T-cell (primary cell): ENCODE results near the gene BID. TPM values are rescaled to one million over a fixed set of nuclear protein-coding genes. Genes with fewer than 3 reads are reported as not detected.

ENCODE experiments used
- ATAC-seq, 4 experiments: fragments of 200-7000 bp in 3 of 4; fragments of 150-1000 bp in 1 of 4; cut with Tn5 transposase; replicated peaks in 1 of 4; 1 replicate in 3 of 4; 2 replicates in 1 of 4; pipeline ENCODE4 v1.10.0; 2021; ENCODE audit warnings: moderate library complexity in 3 of 4, mild to moderate bottlenecking in 2 of 4, moderate number of reproducible peaks in 1 of 4
- CTCF ChIA-PET, 2 donors: fragments of 300-600 bp; sonication (Branson Sonifier 250); formaldehyde crosslinking; loops; one replicate each; lab custom pipeline; 2022; ENCODE audit warnings: antibody characterized with exemption in 2 of 2; lab: Charles Lee
- POLR2A ChIA-PET, 2 donors: fragments of 300-600 bp; sonication (Branson Sonifier 250); formaldehyde crosslinking; loops; one replicate each; lab custom pipeline; 2022; ENCODE audit warnings: antibody characterized with exemption in 2 of 2; lab: Charles Lee
- DNase-seq, 35 experiments: peaks; one replicate each; pipeline versions ENCODE4 v3.0.0 to v3.0.0-alpha.2; 2013 to 2023
- H3K27ac ChIP-seq: one replicate; pipeline ENCODE4 v1.5.1; 2013; ENCODE audit warnings: low read length
- H3K27me3 ChIP-seq, 2 experiments: replicated peaks in 1 of 2; 1 replicate in 1 of 2; 2 replicates in 1 of 2; pipeline versions ENCODE4 v1.6.1 to v1.7.0; 2013; ENCODE audit warnings: low read length in 1 of 2, mixed read lengths in 1 of 2; ENCODE audit not compliant: control insufficient read depth in 2 of 2, insufficient read depth in 2 of 2; ENCODE audit errors: extremely low read depth in 1 of 2
- H3K36me3 ChIP-seq, 2 donors: 1 replicate in 1 of 2; 2 replicates in 1 of 2; pipeline versions ENCODE4 v1.6.1 to v1.7.0; 2013; ENCODE audit warnings: low read length in 1 of 2; ENCODE audit not compliant: control insufficient read depth in 2 of 2, insufficient read depth in 1 of 2; ENCODE audit errors: extremely low read depth in 1 of 2
- H3K4me1 ChIP-seq, 2 experiments: 1 replicate in 1 of 2; 2 replicates in 1 of 2; pipeline versions ENCODE4 v1.6.1 to v1.7.0; 2013; ENCODE audit warnings: low read length in 2 of 2, mixed read lengths in 1 of 2; ENCODE audit not compliant: insufficient read depth in 2 of 2, control insufficient read depth in 1 of 2; ENCODE audit errors: extremely low read depth in 1 of 2
- H3K4me3 ChIP-seq, 2 donors: 1 replicate in 1 of 2; 2 replicates in 1 of 2; pipeline versions ENCODE4 v1.5.1 to v1.7.0; 2013; ENCODE audit warnings: mild to moderate bottlenecking in 2 of 2, low read length in 1 of 2, moderate library complexity in 1 of 2; ENCODE audit not compliant: control insufficient read depth in 1 of 2; ENCODE audit errors: extremely low read depth in 1 of 2
- H3K9me3 ChIP-seq: 2 replicates; pipeline ENCODE4 v1.7.0; 2013
- H3K27ac Mint-ChIP-seq, 2 donors: one replicate each; pipeline ENCODE4 v1.8.0; 2020 to 2021; ENCODE audit warnings: mild to moderate bottlenecking in 2 of 2, mixed read lengths in 2 of 2
- H3K27me3 Mint-ChIP-seq, 2 donors: one replicate each; pipeline ENCODE4 v1.8.0; 2021 to 2022; ENCODE audit warnings: mixed read lengths in 2 of 2
- H3K36me3 Mint-ChIP-seq: one replicate; pipeline ENCODE4 v1.8.0; 2021; ENCODE audit warnings: mixed read lengths
- H3K4me1 Mint-ChIP-seq, 3 donors: one replicate each; pipeline ENCODE4 v1.8.0; 2020 to 2022; ENCODE audit warnings: mixed read lengths in 3 of 3, mild to moderate bottlenecking in 1 of 3
- H3K4me3 Mint-ChIP-seq, 3 donors: one replicate each; pipeline ENCODE4 v1.8.0; 2020 to 2022; ENCODE audit warnings: mild to moderate bottlenecking in 3 of 3, mixed read lengths in 3 of 3, moderate library complexity in 3 of 3
- H3K9me3 Mint-ChIP-seq, 3 donors: one replicate each; pipeline ENCODE4 v1.8.0; 2020 to 2022; ENCODE audit warnings: mixed read lengths in 3 of 3
- WGBS: methylation state at CpG from one replicate; pipeline ENCODE4 v1.1.5; 2013; ENCODE audit warnings: missing lambda C conversion rate; ENCODE audit not compliant: insufficient coverage; 5-methylcytosine and 5-hydroxymethylcytosine counted together
- total RNA-seq, 35 experiments: library from RNA in 6 of 35; stranded (reverse) in 6 of 35; fragments of 120-200 nt in 1 of 35; gene quantifications; one replicate each; pipeline versions ENCODE4 v1.2.1 to v1.2.4 and lab custom pipeline; 2013 to 2026

BID gene
- total RNA-seq, 5 donors from 2014 or later (not counting 1 experiment from before 2014, with no cell fraction given) = 15.8 to 34.6 (median 28.5) TPM

DNA sequence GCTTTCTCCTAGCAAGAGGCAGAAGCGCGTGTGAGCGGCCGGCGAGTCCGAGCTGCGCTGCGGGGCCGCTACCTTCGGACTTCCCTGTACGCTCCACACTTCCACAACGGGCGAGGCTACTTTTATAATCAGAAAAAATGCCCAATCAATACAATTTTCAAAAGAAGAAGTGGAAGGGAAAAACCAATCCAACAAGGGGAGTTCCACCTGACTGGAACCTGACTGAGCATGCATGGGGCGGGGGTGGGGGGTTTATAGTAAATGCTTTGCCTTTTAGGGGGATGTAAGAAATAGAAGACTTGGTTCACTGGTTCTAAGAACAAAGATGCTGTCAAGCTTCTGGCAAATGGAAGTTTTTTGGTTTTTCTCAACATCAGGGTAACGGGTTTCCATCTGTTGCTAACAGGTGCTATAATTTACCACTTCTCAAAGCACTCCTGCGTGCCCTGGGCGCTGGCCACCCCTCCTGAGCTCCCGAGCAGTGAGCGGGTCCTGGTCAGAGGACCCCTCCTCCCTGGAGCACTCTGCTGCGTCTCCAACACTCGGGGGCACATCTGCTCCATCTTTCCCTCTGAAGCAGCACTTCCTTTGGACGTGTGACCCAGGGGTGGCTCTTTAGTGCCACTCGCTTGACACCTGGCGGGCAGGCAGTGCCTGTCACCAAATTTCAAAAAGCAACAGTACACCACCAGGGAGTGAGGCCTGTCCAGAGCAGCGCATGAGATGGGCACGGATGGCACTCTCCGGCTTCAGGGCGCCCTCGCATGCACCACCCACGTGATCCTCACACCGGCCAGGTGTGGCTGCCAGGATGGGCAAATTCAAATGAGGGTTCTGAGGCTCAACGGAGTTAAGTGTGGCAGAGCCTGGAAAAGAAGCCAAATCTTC is 21.6 kb upstream of the BID start:
- no peaks in the 10 kb centered on the region for H3K27me3 ChIP-seq
- CTCF ChIA-PET = no interaction called here
- POLR2A ChIA-PET = no interaction called here
- no peak overlapping the region for H3K27ac Mint-ChIP-seq
- H3K9me3 ChIP-seq = no peaks in the 10 kb centered on the region
- no peak overlapping the region for H3K4me3 ChIP-seq
- ATAC-seq (no peak), DNase-seq (no peak)
- no peak overlapping the region for H3K4me3 Mint-ChIP-seq
- H3K36me3 ChIP-seq = no peaks in the 10 kb centered on the region
- no peaks in the 10 kb centered on the region for H3K9me3 Mint-ChIP-seq
- peaks cover 12% of the 10 kb centered on the region for H3K36me3 Mint-ChIP-seq
- H3K4me1 ChIP-seq = no peaks in the 10 kb centered on the region
- H3K27ac ChIP-seq = no peak overlapping the region
- 89% methylated on average over 25 of the region's 32 CpGs for WGBS
- H3K27me3 Mint-ChIP-seq = no peaks in the 10 kb centered on the region
- H3K4me1 Mint-ChIP-seq = peaks cover 0 to 11% (median 0%) of the 10 kb centered on the region in 3 donors

DNA sequence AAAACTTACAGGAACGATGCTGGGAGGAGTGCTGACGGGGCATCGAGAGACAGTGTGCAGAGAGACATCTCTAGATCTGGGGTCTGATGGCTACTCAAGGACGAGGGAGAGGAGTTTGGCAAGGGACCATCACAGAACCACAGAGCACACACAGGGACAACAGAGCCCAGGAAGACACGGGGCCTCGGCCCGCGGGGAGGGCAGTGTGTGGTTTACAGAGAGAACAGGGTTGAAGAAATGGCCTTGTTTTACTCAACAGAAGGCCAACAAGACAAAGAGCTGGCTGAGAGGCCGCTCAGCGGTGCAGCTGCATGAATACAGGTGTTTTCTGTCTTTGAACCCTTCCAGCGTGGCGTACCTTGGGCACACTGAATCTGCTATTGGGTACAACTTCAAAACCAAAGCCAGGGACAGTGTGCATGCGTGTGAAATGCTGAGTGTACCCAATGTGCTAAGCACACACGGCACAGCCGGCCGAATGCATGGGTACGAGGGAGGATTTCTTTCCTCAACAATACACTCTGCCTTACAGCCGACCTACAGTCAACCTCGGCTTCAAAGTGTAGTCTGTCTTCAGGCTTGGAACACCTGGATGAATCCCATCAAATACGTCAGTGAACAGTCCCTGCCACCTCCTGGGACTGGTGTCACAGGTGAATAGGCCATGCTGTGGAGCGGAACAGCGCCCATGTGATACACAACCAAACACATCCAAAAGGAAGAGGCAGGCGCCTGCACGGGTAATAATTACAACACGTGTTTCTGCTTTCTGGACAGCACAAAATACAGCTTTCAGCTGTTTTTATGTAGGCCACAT is 20.7 kb upstream of the BID start:
- H3K4me1 Mint-ChIP-seq = peaks cover 0 to 11% (median 0%) of the 10 kb centered on the region in 3 donors

DNA sequence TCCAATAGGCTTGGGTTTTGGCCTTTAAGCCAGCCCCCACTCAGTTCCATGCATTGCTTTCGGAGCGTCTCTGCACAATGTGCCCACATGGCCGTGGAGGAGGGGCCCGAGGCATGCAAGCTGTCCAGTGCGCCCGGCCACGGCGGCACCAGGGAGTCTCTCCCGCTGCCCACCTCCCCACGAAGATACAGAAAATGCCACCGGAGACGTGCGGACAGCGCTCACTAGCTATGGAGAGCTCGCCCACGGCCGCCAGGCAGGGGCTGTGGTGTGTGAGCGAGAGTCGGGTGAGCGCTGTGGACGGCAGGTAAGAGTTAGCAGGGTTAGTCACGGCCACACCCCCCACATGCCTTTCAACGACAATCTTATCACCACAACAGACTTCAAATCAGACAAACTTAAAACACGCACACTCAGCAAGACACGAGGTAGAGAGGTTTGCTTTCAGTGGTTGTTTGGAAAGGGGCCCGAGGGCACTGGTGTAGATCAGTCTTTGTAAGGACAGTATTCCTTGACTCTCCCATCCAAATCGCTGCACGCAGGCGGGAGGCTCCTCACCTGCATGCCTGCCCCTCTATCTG is 18.7 kb upstream of the BID start:
- no peak for ATAC-seq
- peaks cover 15% of the 10 kb centered on the region for H3K36me3 Mint-ChIP-seq
- H3K27ac Mint-ChIP-seq = no peak overlapping the region
- H3K4me1 ChIP-seq = peaks cover 0 to 5% of the 10 kb centered on the region in 2 experiments
- H3K27me3 Mint-ChIP-seq = no peaks in the 10 kb centered on the region
- 91% methylated on average over 13 of the region's 29 CpGs for WGBS
- H3K4me3 ChIP-seq = no peak overlapping the region
- no peak for DNase-seq
- POLR2A ChIA-PET = no interaction called here
- no peak overlapping the region for H3K4me3 Mint-ChIP-seq
- peaks cover 0 to 4% (median 0%) of the 10 kb centered on the region in 3 donors for H3K4me1 Mint-ChIP-seq
- CTCF ChIA-PET = no interaction called here
- H3K9me3 Mint-ChIP-seq = no peaks in the 10 kb centered on the region
- H3K9me3 ChIP-seq = no peaks in the 10 kb centered on the region
- peaks cover 0 to 4% of the 10 kb centered on the region in 2 donors for H3K36me3 ChIP-seq
- no peak overlapping the region for H3K27ac ChIP-seq
- no peaks in the 10 kb centered on the region for H3K27me3 ChIP-seq

More for the DNA sequence above, 20.7 kb upstream of the BID start:
- Histone ChIP-seq H3K9me3 (no peaks in the 10 kb centered on the region), H3K27ac (no peak overlapping the region), H3K27me3 (no peaks in the 10 kb centered on the region), H3K4me3 (no peak overlapping the region), H3K36me3 (peaks cover 0 to 2% of the 10 kb centered on the region in 2 donors), H3K4me1 (no peaks in the 10 kb centered on the region)
- H3K27me3 Mint-ChIP-seq = no peaks in the 10 kb centered on the region
- POLR2A ChIA-PET = no interaction called here
- no peak for DNase-seq
- H3K27ac Mint-ChIP-seq = no peak overlapping the region
- peaks cover 15% of the 10 kb centered on the region for H3K36me3 Mint-ChIP-seq
- 72% methylated on average over 17 of the region's 25 CpGs for WGBS
- CTCF ChIA-PET = no interaction called here
- H3K4me3 Mint-ChIP-seq = no peak overlapping the region
- ATAC-seq = no peak
- H3K9me3 Mint-ChIP-seq = no peaks in the 10 kb centered on the region

DNA sequence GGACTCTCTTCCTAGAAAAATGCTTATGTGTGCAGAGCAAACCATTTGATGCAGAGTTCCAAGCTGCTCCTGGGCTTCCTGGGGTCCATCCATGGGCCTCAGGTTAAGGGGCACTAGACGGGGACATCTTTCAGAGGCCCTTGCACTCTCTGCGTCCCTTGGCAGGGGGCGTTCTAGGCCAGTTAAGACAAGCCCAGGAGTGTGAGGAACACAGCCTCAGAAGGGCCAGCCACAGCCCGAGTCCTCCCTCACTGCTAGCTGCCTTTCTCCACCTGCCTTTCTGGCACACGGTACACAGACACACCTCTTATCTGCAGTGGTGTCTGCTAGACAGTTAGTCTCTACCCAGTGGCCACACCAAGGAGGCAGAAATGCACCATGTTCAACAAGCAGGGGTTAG is 18.0 kb upstream of the BID start:
- CTCF ChIA-PET = no interaction called here
- 80% methylated on average over 5 of the region's 5 CpGs for WGBS
- no peak overlapping the region for H3K4me3 Mint-ChIP-seq
- Histone ChIP-seq H3K4me1 (peaks cover 0 to 5% of the 10 kb centered on the region in 2 experiments), H3K27me3 (no peaks in the 10 kb centered on the region), H3K9me3 (no peaks in the 10 kb centered on the region), H3K36me3 (peaks cover 0 to 4% of the 10 kb centered on the region in 2 donors), H3K4me3 (no peak overlapping the region), H3K27ac (no peak overlapping the region)
- POLR2A ChIA-PET = no interaction called here
- H3K27me3 Mint-ChIP-seq = no peaks in the 10 kb centered on the region
- ATAC-seq = no peak
- no peak for DNase-seq
- no peaks in the 10 kb centered on the region for H3K9me3 Mint-ChIP-seq
- H3K36me3 Mint-ChIP-seq = peaks cover 15% of the 10 kb centered on the region
- no peak overlapping the region for H3K27ac Mint-ChIP-seq
- H3K4me1 Mint-ChIP-seq = peaks cover 0 to 2% (median 0%) of the 10 kb centered on the region in 3 donors

DNA sequence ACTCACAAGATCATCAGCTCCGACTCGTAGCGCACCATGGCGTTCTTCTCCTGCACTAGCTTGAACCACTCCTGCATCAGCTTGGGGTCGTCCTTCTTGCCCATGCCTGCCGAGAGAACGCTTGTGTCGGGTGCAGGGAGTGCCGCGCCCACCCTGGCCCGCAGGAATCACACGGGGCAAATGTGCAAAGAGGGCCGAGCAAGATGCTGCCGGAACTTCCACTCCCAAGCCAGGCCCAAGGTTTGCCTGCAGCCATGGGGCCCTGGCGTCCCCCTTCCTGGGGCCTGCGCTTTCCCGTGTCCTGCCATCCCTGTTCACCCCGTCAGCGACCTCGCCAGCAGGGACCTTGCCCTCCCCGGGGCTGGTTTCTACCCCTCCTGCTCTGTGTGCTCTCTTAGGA is 16.9 kb upstream of the BID start:
- H3K27me3 Mint-ChIP-seq = no peaks in the 10 kb centered on the region
- POLR2A ChIA-PET = no interaction called here
- whole genome bisulfite sequencing = 91% methylated on average over 21 of the region's 21 CpGs
- Histone ChIP-seq H3K9me3 (no peaks in the 10 kb centered on the region), H3K27me3 (no peaks in the 10 kb centered on the region), H3K4me3 (no peak overlapping the region), H3K36me3 (peaks cover 0 to 4% of the 10 kb centered on the region in 2 donors), H3K27ac (no peak overlapping the region), H3K4me1 (peaks cover 0 to 16% of the 10 kb centered on the region in 2 experiments)
- ATAC-seq = no peak
- H3K9me3 Mint-ChIP-seq = no peaks in the 10 kb centered on the region
- no peak overlapping the region for H3K27ac Mint-ChIP-seq
- no peak for DNase-seq
- peaks cover 15% of the 10 kb centered on the region for H3K36me3 Mint-ChIP-seq
- CTCF ChIA-PET = no interaction called here
- H3K4me3 Mint-ChIP-seq = no peak overlapping the region
- peaks cover 0 to 3% (median 2%) of the 10 kb centered on the region in 3 donors for H3K4me1 Mint-ChIP-seq
